ENCODE results near the gene RSRC1. TPM values are rescaled to one million over a fixed set of nuclear protein-coding genes. Genes with fewer than 3 reads are reported as not detected.

The RSRC1 gene
- total RNA-seq, 1 experiment from 2014 or later = 37.9 TPM

DNA sequence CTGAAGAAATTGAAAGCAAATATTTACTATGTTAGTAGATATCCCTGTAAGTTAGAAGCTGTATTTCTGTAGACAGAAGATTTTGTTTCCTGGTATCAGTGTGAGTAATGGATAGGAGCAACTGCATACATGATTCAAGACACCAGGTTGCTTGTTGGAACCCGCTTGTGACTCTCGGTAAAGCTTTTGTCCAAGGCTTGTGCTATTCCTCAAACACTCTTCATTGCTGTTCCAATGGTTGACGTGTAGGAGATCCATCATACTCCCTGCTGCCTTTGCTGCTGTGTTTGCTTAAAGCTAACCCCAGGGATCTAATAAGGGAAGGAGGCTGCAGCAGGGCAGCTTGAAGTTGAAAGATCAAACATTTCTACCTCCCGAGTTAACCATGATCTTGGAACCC, 160.1 kb downstream of the RSRC1 start:
- Histone ChIP-seq H3K27me3 (ENCODE audit: insufficient read depth, low read length) (no peaks in the 10 kb centered on the region), H2BK15ac (ENCODE audit: low read depth, low read length) (no peak overlapping the region), H4K20me1 (ENCODE audit: control insufficient read depth, insufficient read depth, insufficient read length) (no peaks in the 10 kb centered on the region), H3K23me2 (ENCODE audit: insufficient read length, low read depth, low read length, poor library complexity, severe bottlenecking) (no peaks in the 10 kb centered on the region), H3K27ac (ENCODE audit: insufficient read length, low read depth, low read length) (no peak overlapping the region), H3T11ph (ENCODE audit: low read length) (no peak overlapping the region), H3K4me2 (ENCODE audit: insufficient read depth, insufficient read length, low read length) (no peak overlapping the region), H4K5ac (ENCODE audit: insufficient read length, low read depth, low read length) (no peak overlapping the region), H3K18ac (ENCODE audit: insufficient read length, low read depth, low read length) (no peak overlapping the region), H2BK20ac (ENCODE audit: low read depth, low read length, poor library complexity, severe bottlenecking) (no peak overlapping the region), H3K14ac (ENCODE audit: insufficient read depth, low read length) (no peak overlapping the region), H3K79me1 (ENCODE audit: insufficient read depth, low read depth, low read length, poor library complexity, severe bottlenecking) (no peaks in the 10 kb centered on the region), H2BK5ac (ENCODE audit: insufficient read length, low read length) (no peak overlapping the region), H2BK12ac (ENCODE audit: insufficient read length, low read depth, low read length) (no peak overlapping the region), H2AFZ (ENCODE audit: low read length) (no peak overlapping the region), H3K4ac (ENCODE audit: low read depth, low read length) (no peak overlapping the region), H3K56ac (ENCODE audit: insufficient read length, low read depth, low read length) (no peak overlapping the region), H2AK5ac (ENCODE audit: insufficient read length, low read length) (no peak overlapping the region), H4K8ac (replicated peaks; ENCODE audit: insufficient read length, low read depth, low read length) (no peak overlapping the region), H3K9ac (ENCODE audit: extremely low read depth, insufficient read length, low read length) (no peak overlapping the region), H2BK120ac (ENCODE audit: low read depth, low read length, poor library complexity, severe bottlenecking) (no peak overlapping the region), H3K4me1 (ENCODE audit: insufficient read depth, low read length) (peaks cover 2% of the 10 kb centered on the region), H3K79me2 (ENCODE audit: insufficient read depth, low read length) (no peaks in the 10 kb centered on the region), H3K9me3 (ENCODE audit: control insufficient read depth, low read depth, low read length) (no peaks in the 10 kb centered on the region), H4K91ac (ENCODE audit: insufficient read length, low read depth, low read length) (no peak overlapping the region), H3K23ac (ENCODE audit: insufficient read length, low read depth, low read length) (no peak overlapping the region)
- no CpG with 5 or more reads among the region's 4 CpGs for WGBS (ENCODE audit: extremely low coverage, insufficient read length, low lambda C conversion rate)
- Mint-ChIP-seq H3K27ac (no peak overlapping the region), H3K27me3 (ENCODE audit: low read depth) (no peaks in the 10 kb centered on the region), H3K4me1 (peaks cover 12 to 13% of the 10 kb centered on the region in 2 experiments), H3K9me3 (peaks cover 17 to 18% of the 10 kb centered on the region in 2 experiments), H3K36me3 (ENCODE audit: insufficient read depth in 1 of 3, low read depth in 3 of 3) (peaks cover 14 to 21% (median 17%) of the 10 kb centered on the region in 3 experiments), H3K4me3 (no peak overlapping the region)
- no peak for DNase-seq
- TF ChIP-seq CTCF (conservative IDR thresholded peaks at IDR 0.05) = no peak
